GM23248 (cell line): ENCODE measurements around the gene LMOD3.

ENCODE experiments used
- EZH2 ChIP-seq: fragments of 200-600 bp; sonication (generic); IDR thresholded peaks from 2 replicates; pipeline ENCODE4 v1.6.1; 2018; ENCODE audit warnings: antibody characterized with exemption, mild to moderate bottlenecking; ENCODE audit not compliant: insufficient read depth, poor library complexity, severe bottlenecking
- EZH2phosphoT487 ChIP-seq: fragments of 200-600 bp; sonication (generic); IDR thresholded peaks from 2 replicates; pipeline ENCODE4 v1.6.1; 2018; ENCODE audit warnings: antibody characterized with exemption, moderate library complexity, mild to moderate bottlenecking, low read depth; ENCODE audit not compliant: insufficient read depth

DNA sequence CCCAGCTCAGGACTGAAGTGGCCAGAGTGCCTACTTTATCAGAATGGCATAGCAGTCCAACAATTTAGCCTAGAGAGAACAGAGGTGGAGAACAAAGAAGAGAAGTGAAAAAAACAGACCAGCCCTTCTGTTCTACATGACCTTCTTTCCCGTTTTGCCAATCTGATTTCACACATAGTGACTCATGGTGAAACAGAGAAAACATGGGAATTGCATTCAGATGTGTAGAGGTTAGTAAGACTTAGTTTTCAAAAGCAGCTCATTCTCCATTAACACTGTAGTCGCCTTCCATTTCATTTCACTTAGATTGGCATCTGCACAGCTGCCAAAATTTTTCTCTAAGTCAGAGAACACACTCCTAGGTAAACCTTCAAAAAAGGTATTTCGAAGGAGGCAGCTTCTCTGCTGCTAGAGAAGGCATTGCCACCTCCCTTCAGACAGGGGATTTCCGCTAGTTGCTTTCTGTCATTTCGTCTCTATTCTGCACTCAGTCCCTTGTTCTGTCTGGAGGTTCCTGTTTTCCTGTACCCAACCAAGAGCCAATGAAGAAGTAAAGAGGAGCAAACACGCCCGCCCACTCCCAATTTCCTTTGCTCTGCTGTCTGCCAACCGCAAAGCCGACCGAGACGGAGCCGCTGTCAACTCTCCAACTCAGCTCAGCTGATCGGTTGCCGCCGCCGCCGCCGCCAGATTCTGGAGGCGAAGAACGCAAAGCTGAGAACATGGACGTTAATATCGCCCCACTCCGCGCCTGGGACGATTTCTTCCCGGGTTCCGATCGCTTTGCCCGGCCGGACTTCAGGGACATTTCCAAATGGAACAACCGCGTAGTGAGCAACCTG lies 37.8 kb downstream of the LMOD3 start, which contains the start of gene ARL6IP5:
- TF ChIP-seq EZH2 = no peak
- TF ChIP-seq EZH2phosphoT487 = no peak
